Measurements from ENCODE around the gene XYLT1. TPM values are rescaled to one million over a fixed set of nuclear protein-coding genes. Genes with fewer than 3 reads are reported as not detected.

The XYLT1 gene
- total and polyA plus RNA-seq, 2 of the 13 experiments (the other 11 are each of a cell fraction or from before 2014, with no cell fraction given), result not detected

GRCh38 chr16:17147942-17148341 is 322.8 kb downstream of the XYLT1 start:
- WGBS (ENCODE audit: low lambda C conversion rate), result 15% methylated on average over 3 of the region's 3 CpGs
- FAIRE-seq, result no peak
- no peak overlapping the region for H3K27ac ChIP-seq (ENCODE audit: extremely low read length, insufficient read depth, low read length)

More at GRCh38 chr16:17147942-17148341, 322.8 kb downstream of the XYLT1 start:
- CTCF ChIA-PET (ENCODE audit: low intra/inter-chr PET ratio, low total read pairs), result no interaction called here
- Histone ChIP-seq H3K4me1 (ENCODE audit: insufficient read depth, low read length) (no peaks in the 10 kb centered on the region), H3K9ac (ENCODE audit: insufficient read depth, low read depth, low read length) (no peak overlapping the region), H4K20me1 (ENCODE audit: insufficient read depth, low read length) (no peaks in the 10 kb centered on the region), H2AFZ (ENCODE audit: low read length) (no peak overlapping the region), H3K27me3 (ENCODE audit: control insufficient read depth in 1 of 2, insufficient read depth in 2 of 2, low read length in 2 of 2) (no peaks in the 10 kb centered on the region), H3K9me3 (ENCODE audit: low read length) (no peaks in the 10 kb centered on the region), H3K79me2 (ENCODE audit: insufficient read depth, low read length) (no peaks in the 10 kb centered on the region), H3K36me3 (replicated peaks in 1 of 2; ENCODE audit: control insufficient read depth in 1 of 2, insufficient read depth in 2 of 2, low read length in 2 of 2) (no peaks in the 10 kb centered on the region), H3K4me3 (replicated peaks in 1 of 3; ENCODE audit: insufficient read depth in 1 of 3, low read depth in 2 of 3, low read length in 3 of 3) (no peak overlapping the region), H3K4me2 (ENCODE audit: low read depth, low read length) (no peak overlapping the region)
- ATAC-seq (no peak), DNase-seq (ENCODE audit: low spot score) (no peak)
- in situ Hi-C loops (cut with HindIII; ENCODE audit: extremely low pct_ligation_motif_present, low pct_unique_long_range_greater_than_20kb) (no loop called here), intact Hi-C loops (cut with micrococcal nuclease; ENCODE audit: unreplicated experiment) (no loop called here)
- BruUV-seq (replicated peaks), result no TSS peak
- POLR2A ChIA-PET, result no interaction called here
- TF ChIP-seq MXD3 (CRISPR knock-in tag; IDR thresholded peaks at IDR 0.05), result no peak
- TF ChIP-seq ZFP62 (CRISPR knock-in tag; IDR thresholded peaks at IDR 0.05), result no peak
- no peak for TF ChIP-seq ZNF430 (CRISPR knock-in tag; IDR thresholded peaks at IDR 0.05)
- no peak for TF ChIP-seq ZBTB4 (CRISPR knock-in tag; IDR thresholded peaks at IDR 0.05; ENCODE audit: borderline replicate concordance)
- TF ChIP-seq, protein P1, sequence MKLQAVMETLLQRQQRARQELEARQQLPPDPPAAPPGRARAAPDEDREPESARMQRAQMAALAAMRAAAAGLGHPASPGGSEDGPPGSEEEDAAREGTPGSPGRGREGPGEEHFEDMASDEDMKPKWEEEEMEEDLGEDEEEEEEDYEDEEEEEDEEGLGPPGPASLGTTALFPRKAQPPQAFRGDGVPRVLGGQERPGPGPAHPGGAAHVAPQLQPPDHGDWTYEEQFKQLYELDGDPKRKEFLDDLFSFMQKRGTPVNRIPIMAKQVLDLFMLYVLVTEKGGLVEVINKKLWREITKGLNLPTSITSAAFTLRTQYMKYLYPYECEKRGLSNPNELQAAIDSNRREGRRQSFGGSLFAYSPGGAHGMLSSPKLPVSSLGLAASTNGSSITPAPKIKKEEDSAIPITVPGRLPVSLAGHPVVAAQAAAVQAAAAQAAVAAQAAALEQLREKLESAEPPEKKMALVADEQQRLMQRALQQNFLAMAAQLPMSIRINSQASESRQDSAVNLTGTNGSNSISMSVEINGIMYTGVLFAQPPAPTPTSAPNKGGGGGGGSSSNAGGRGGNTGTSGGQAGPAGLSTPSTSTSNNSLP (IDR thresholded peaks at IDR 0.05; ENCODE audit: low read depth, low read length), result no peak
- no peak for TF ChIP-seq SIN3B (IDR thresholded peaks at IDR 0.05; ENCODE audit: low read length)
- TF ChIP-seq TBP (CRISPR knock-in tag; IDR thresholded peaks at IDR 0.05), result no peak
- TF ChIP-seq, protein P2, sequence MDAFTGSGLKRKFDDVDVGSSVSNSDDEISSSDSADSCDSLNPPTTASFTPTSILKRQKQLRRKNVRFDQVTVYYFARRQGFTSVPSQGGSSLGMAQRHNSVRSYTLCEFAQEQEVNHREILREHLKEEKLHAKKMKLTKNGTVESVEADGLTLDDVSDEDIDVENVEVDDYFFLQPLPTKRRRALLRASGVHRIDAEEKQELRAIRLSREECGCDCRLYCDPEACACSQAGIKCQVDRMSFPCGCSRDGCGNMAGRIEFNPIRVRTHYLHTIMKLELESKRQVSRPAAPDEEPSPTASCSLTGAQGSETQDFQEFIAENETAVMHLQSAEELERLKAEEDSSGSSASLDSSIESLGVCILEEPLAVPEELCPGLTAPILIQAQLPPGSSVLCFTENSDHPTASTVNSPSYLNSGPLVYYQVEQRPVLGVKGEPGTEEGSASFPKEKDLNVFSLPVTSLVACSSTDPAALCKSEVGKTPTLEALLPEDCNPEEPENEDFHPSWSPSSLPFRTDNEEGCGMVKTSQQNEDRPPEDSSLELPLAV (CRISPR knock-in tag; conservative IDR thresholded peaks at IDR 0.05; ENCODE audit: low read depth), result no peak
- TF ChIP-seq ZNF703 (CRISPR knock-in tag; IDR thresholded peaks at IDR 0.05; ENCODE audit: borderline replicate concordance), result no peak
- TF ChIP-seq ZNF414 (CRISPR knock-in tag; IDR thresholded peaks at IDR 0.05), result no peak
- no peak for TF ChIP-seq CCDC6 (CRISPR knock-in tag; IDR thresholded peaks at IDR 0.05)
- no peak for TF ChIP-seq RFX3 (CRISPR knock-in tag; IDR thresholded peaks at IDR 0.05)

All from HepG2 (cell line).